ENCODE data around the gene PDLIM5. TPM values are rescaled to one million over a fixed set of nuclear protein-coding genes. Genes with fewer than 3 reads are reported as not detected.

The PDLIM5 gene
- total RNA-seq, 1 donor from 2014 or later, result 83.5 TPM

DNA sequence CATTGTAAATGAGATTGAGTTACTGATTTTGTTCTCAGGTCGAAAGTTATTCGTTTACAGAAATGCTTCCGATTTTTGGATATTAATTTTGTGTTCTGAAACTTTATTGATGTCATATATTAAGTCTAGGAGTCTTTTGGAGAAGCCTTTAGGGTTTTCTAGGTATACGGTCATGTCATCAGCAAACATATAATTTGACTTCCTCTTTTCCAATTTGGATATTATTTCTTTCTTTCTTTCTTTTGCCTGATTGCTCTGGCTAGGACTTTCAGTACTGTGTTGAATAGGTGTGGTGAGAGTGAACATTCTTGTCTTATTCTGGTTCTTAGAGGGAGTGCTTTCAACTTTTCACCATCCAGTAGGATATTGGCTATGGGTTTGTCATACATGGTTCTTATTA, 35.4 kb upstream of the PDLIM5 start:
- no peak overlapping the region for H3K4me3 Mint-ChIP-seq (ENCODE audit: unreplicated experiment)
- no peak for DNase-seq (ENCODE audit: low spot score)
- H3K9me3 Mint-ChIP-seq (ENCODE audit: unreplicated experiment), result no peaks in the 10 kb centered on the region
- H3K36me3 Mint-ChIP-seq (ENCODE audit: low read depth, unreplicated experiment), result no peaks in the 10 kb centered on the region
- H3K4me1 Mint-ChIP-seq (ENCODE audit: unreplicated experiment), result peaks cover 6% of the 10 kb centered on the region
- peaks cover 2% of the 10 kb centered on the region for H3K27me3 Mint-ChIP-seq (ENCODE audit: unreplicated experiment)
- H3K27ac Mint-ChIP-seq (ENCODE audit: unreplicated experiment), result no peak overlapping the region
- TF ChIP-seq, protein P1, sequence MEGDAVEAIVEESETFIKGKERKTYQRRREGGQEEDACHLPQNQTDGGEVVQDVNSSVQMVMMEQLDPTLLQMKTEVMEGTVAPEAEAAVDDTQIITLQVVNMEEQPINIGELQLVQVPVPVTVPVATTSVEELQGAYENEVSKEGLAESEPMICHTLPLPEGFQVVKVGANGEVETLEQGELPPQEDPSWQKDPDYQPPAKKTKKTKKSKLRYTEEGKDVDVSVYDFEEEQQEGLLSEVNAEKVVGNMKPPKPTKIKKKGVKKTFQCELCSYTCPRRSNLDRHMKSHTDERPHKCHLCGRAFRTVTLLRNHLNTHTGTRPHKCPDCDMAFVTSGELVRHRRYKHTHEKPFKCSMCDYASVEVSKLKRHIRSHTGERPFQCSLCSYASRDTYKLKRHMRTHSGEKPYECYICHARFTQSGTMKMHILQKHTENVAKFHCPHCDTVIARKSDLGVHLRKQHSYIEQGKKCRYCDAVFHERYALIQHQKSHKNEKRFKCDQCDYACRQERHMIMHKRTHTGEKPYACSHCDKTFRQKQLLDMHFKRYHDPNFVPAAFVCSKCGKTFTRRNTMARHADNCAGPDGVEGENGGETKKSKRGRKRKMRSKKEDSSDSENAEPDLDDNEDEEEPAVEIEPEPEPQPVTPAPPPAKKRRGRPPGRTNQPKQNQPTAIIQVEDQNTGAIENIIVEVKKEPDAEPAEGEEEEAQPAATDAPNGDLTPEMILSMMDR (IDR thresholded peaks at IDR 0.05; ENCODE audit: unreplicated experiment), result no peak

DNA sequence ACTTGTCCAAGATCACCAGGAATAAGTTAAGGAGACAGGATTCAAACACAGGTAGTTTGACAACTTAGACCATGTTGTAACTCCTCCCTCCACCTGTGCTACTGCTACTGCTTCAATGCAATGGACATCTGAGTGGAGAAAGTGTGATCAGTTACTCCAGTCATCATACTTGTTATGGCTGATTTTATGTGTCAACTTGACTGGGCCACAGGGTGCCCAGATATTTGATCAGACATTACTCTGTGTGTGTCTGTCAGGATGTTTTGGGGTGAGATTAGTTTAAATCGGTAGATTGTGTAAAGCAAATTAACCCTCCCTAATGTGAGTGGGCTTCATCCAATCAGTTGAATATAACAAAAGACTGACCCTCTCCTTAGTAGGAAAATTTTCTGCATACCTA, 34.8 kb upstream of the PDLIM5 start:
- H3K27me3 Mint-ChIP-seq (ENCODE audit: unreplicated experiment), result peaks cover 2% of the 10 kb centered on the region
- H3K36me3 Mint-ChIP-seq (ENCODE audit: low read depth, unreplicated experiment), result no peaks in the 10 kb centered on the region
- H3K27ac Mint-ChIP-seq (ENCODE audit: unreplicated experiment), result no peak overlapping the region
- TF ChIP-seq, protein P1 (IDR thresholded peaks at IDR 0.05; ENCODE audit: unreplicated experiment), result no peak
- H3K9me3 Mint-ChIP-seq (ENCODE audit: unreplicated experiment), result no peaks in the 10 kb centered on the region
- DNase-seq (ENCODE audit: low spot score), result no peak
- H3K4me1 Mint-ChIP-seq (ENCODE audit: unreplicated experiment), result peaks cover 6% of the 10 kb centered on the region
- no peak overlapping the region for H3K4me3 Mint-ChIP-seq (ENCODE audit: unreplicated experiment)

DNA sequence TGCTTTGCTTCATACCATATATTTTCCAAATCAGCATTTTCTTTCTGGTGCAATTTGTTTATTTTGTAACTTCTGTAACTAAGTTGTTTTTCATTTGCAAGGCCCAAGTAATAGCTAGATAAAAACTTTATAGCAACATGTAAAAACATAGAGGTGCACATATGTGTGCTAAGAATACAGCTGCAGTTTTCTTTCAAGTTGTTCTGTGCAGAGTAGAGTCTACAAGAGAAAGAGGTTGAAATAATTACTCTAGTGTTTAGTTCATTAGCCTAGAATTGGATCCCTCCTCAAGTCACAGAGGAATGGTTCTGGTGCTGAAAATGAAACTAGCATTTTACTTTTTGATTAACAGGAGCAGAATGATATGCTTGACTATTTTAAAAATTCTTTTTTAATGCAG, 32.2 kb upstream of the PDLIM5 start:
- Mint-ChIP-seq H3K4me3 (ENCODE audit: unreplicated experiment) (no peak overlapping the region), H3K36me3 (ENCODE audit: low read depth, unreplicated experiment) (no peaks in the 10 kb centered on the region), H3K27me3 (ENCODE audit: unreplicated experiment) (peaks cover 2% of the 10 kb centered on the region), H3K4me1 (ENCODE audit: unreplicated experiment) (no peaks in the 10 kb centered on the region), H3K27ac (ENCODE audit: unreplicated experiment) (no peak overlapping the region), H3K9me3 (ENCODE audit: unreplicated experiment) (no peaks in the 10 kb centered on the region)
- DNase-seq (ENCODE audit: low spot score), result no peak
- TF ChIP-seq, protein P1 (IDR thresholded peaks at IDR 0.05; ENCODE audit: unreplicated experiment), result no peak

DNA sequence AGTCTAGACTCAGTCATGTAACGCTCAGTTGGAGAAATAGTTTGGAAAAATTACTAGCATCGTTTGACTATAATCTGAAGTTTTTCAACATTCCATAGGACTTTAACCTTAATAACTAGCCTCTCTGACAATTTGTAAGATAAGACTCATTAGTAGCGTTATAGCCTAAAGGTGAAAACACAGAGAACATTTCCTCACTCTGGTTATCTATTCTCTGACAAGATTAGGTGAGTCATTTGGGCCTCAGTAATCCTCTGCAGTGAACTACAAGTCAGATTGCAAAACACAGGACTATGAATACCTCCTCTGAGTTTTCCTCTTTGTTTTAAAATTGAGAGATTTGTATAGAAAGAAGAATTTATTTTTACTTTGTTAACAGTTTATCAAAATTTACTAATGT, 31.8 kb upstream of the PDLIM5 start:
- TF ChIP-seq, protein P1 (IDR thresholded peaks at IDR 0.05; ENCODE audit: unreplicated experiment), result no peak
- H3K36me3 Mint-ChIP-seq (ENCODE audit: low read depth, unreplicated experiment), result no peaks in the 10 kb centered on the region
- no peaks in the 10 kb centered on the region for H3K9me3 Mint-ChIP-seq (ENCODE audit: unreplicated experiment)
- no peaks in the 10 kb centered on the region for H3K4me1 Mint-ChIP-seq (ENCODE audit: unreplicated experiment)
- H3K27me3 Mint-ChIP-seq (ENCODE audit: unreplicated experiment), result peaks cover 1% of the 10 kb centered on the region
- no peak overlapping the region for H3K27ac Mint-ChIP-seq (ENCODE audit: unreplicated experiment)
- H3K4me3 Mint-ChIP-seq (ENCODE audit: unreplicated experiment), result no peak overlapping the region
- DNase-seq (ENCODE audit: low spot score), result no peak

DNA sequence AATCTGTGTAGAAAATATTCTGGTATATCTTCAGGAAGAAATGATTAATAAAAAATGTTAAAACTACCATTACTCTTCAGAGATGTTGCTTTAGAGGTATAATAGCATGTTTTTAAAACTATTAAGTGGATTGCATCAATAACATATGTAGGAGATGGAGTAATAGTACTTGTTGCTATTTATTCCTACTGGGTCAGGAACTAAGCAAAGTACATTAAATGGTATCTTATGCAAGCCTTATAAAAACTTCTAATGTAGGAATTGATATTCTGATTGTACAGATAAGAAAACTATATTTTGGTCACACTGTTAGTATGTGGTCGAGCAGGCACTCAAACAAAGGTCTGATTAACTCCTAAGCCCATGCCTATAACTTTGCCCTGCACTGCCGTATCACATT, 31.4 kb upstream of the PDLIM5 start:
- H3K36me3 Mint-ChIP-seq (ENCODE audit: low read depth, unreplicated experiment), result no peaks in the 10 kb centered on the region
- H3K9me3 Mint-ChIP-seq (ENCODE audit: unreplicated experiment), result no peaks in the 10 kb centered on the region
- no peaks in the 10 kb centered on the region for H3K27me3 Mint-ChIP-seq (ENCODE audit: unreplicated experiment)
- no peak overlapping the region for H3K27ac Mint-ChIP-seq (ENCODE audit: unreplicated experiment)
- TF ChIP-seq, protein P1 (IDR thresholded peaks at IDR 0.05; ENCODE audit: unreplicated experiment), result no peak
- H3K4me1 Mint-ChIP-seq (ENCODE audit: unreplicated experiment), result no peaks in the 10 kb centered on the region
- no peak overlapping the region for H3K4me3 Mint-ChIP-seq (ENCODE audit: unreplicated experiment)
- DNase-seq (ENCODE audit: low spot score), result no peak
